Vagina (tissue), 2 donors: Measurements from ENCODE around the gene ABLIM2. TPM values are rescaled to one million over a fixed set of nuclear protein-coding genes. Genes with fewer than 3 reads are reported as not detected.

ENCODE experiments used
- DNase-seq, 2 donors: peaks; one replicate each; pipeline ENCODE4 v3.0.0-alpha.2; 2017; ENCODE audit errors: extremely low spot score in 2 of 2
- H3K27ac ChIP-seq: fragments of 200-600 bp; sonication (generic); one replicate; pipeline ENCODE4 v1.5.1; 2019
- H3K27me3 ChIP-seq: fragments of 200-600 bp; sonication (generic); one replicate; pipeline ENCODE4 v1.5.1; 2019
- H3K36me3 ChIP-seq, 2 donors: fragments of 200-600 bp; sonication (generic); one replicate each; pipeline ENCODE4 v1.5.1; 2017 to 2019
- H3K4me1 ChIP-seq: fragments of 200-600 bp; sonication (generic); one replicate; pipeline ENCODE4 v1.5.1; 2019
- H3K4me3 ChIP-seq, 2 donors: fragments of 200-600 bp; sonication (generic); 1 replicate in 1 of 2; 2 replicates in 1 of 2; pipeline ENCODE4 v1.5.1; 2016 to 2019
- H3K9me3 ChIP-seq: fragments of 200-600 bp; sonication (generic); one replicate; pipeline ENCODE4 v1.5.1; 2019
- CTCF ChIP-seq, 3 experiments: fragments of 450-650 bp in 2 of 3; fragments of 200-600 bp in 1 of 3; sonication (generic) in 1 of 3; IDR thresholded peaks; one replicate each; pipeline ENCODE4 v1.5.1; 2017 to 2019; ENCODE audit warnings: antibody characterized with exemption in 3 of 3, mild to moderate bottlenecking in 2 of 3, moderate library complexity in 2 of 3
- POLR2A ChIP-seq, 2 donors: fragments of 450-650 bp; IDR thresholded peaks; one replicate each; pipeline ENCODE4 v1.6.1; 2017; ENCODE audit warnings: antibody characterized with exemption in 2 of 2, mild to moderate bottlenecking in 2 of 2, moderate library complexity in 2 of 2
- POLR2AphosphoS5 ChIP-seq, 2 donors: sonication (generic); formaldehyde crosslinking; IDR thresholded peaks; one replicate each; pipeline ENCODE4 v1.9.0; 2017; ENCODE audit warnings: antibody characterized with exemption in 2 of 2, mild to moderate bottlenecking in 2 of 2, low read depth in 1 of 2; ENCODE audit not compliant: insufficient read depth in 1 of 2
- intact Hi-C: fragments of 100-400 bp; cut with DNase I; formaldehyde crosslinking; loops from one replicate; pipeline ENCODE4 v1.15.1; 2023
- total RNA-seq: library from RNA; depleted of rRNA; stranded (reverse); fragments of >200 nt; gene quantifications from one replicate; pipeline ENCODE4 v1.2.3, GENCODE V29; 2016

The ABLIM2 gene
- total RNA-seq, 1 donor from 2014 or later: 15.5 TPM

DNA sequence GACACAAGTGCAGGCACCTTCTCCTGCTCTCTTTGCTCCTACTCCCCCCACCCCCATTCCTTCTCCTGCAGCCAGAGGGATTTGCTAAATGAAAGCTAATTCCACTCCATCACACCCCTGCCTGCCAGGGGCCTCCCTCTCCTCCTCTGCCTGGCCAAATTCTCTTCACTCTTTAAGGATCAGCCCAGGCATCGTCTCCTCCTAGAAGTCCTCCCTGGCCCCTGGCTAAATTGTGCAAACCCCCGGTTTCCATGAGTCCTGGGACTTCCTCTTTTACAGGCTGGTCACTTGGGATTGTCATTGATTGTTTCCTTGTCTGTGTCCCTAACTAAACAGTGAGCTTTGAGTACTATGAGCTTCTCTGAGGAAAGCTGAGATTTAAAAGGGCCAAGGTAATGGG lies 8.7 kb upstream of the ABLIM2 start:
- Histone ChIP-seq H3K4me1 (no peaks in the 10 kb centered on the region), H3K4me3 (no peak overlapping the region), H3K9me3 (no peaks in the 10 kb centered on the region), H3K27ac (no peak overlapping the region), H3K36me3 (no peaks in the 10 kb centered on the region), H3K27me3 (no peaks in the 10 kb centered on the region)
- intact Hi-C loops: no loop called here
- DNase-seq: no peak
- TF ChIP-seq CTCF (IDR thresholded peaks at IDR 0.05) (no peak), POLR2A (IDR thresholded peaks at IDR 0.05) (no peak), POLR2AphosphoS5 (IDR thresholded peaks at IDR 0.05; ENCODE audit: insufficient read depth in 1 of 2, low read depth in 1 of 2) (no peak)

DNA sequence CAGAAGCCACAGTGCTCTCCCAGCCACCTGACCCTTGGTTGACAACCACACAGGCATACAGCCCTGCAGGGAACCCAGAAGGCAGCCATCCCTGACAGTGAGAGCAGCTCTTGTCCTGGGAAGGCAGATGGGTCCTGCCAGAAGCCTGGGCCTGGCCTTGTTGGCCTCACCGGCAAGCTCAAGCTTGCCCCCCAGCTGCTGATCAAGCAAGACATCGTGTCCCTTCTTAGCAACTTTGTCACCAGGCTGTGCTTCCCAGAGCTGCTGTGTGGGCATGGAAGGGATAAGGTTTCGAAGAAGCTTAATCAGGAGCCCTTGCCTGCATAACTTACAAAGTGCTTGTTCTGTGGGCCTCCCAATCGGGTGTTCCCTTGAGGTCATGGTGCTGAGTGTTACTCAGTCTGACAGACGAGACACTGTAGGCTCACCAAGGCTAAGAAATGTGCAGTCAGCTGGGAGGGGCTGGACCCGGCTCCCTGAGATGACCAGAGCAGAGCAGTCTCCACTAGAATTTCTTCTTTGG lies 6.8 kb upstream of the ABLIM2 start:
- intact Hi-C loops: no loop called here
- no peak for DNase-seq
- Histone ChIP-seq H3K4me3 (no peak overlapping the region), H3K27ac (no peak overlapping the region), H3K4me1 (peaks cover under 1% of the 10 kb centered on the region), H3K36me3 (no peaks in the 10 kb centered on the region), H3K9me3 (no peaks in the 10 kb centered on the region), H3K27me3 (no peaks in the 10 kb centered on the region)
- no peak for TF ChIP-seq POLR2A (IDR thresholded peaks at IDR 0.05)
- no peak for TF ChIP-seq CTCF (IDR thresholded peaks at IDR 0.05)
- no peak for TF ChIP-seq POLR2AphosphoS5 (IDR thresholded peaks at IDR 0.05; ENCODE audit: insufficient read depth in 1 of 2, low read depth in 1 of 2)

DNA sequence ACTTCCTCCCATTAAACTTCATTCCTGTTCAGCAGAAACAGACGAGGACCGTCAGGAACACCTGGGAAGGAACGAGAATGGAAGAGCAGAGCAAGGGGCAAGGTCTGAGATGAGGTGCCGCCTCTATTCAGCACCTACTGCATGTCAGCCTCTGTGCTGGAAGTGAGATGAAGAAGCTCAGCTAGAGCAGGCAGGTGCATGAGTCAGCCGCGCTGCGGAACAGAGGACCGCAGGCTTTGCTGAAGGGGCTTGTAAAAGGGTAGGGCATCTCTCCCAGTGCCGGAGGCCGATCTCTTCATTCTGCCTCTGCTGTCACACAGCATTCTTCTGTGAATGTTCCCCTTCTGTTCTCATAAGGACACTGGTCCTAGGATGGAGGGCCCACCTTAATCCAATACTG lies 6.1 kb upstream of the ABLIM2 start:
- intact Hi-C loops: no loop called here

DNA sequence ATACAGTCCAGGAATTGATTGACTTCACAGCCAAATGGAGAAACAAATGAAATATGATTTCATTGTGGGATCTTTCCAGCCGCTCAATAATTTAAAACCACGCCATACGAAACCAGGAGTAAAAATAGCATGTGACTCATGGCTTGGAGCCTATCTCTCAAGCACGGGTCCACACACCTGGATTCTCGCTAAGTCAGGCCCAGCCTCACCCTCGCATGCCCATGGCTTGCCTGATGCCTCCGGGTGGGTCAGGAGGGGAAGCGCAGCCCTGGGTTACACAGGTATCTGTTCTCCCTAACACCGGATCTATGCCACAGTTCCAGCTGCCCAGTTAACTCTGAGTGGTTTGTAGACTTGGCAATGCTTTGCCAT lies 5.6 kb upstream of the ABLIM2 start:
- H3K36me3 ChIP-seq: no peaks in the 10 kb centered on the region
- no peak for TF ChIP-seq CTCF (IDR thresholded peaks at IDR 0.05)
- TF ChIP-seq POLR2AphosphoS5 (IDR thresholded peaks at IDR 0.05; ENCODE audit: insufficient read depth in 1 of 2, low read depth in 1 of 2): no peak
- no peak for TF ChIP-seq POLR2A (IDR thresholded peaks at IDR 0.05)
- peaks cover 13% of the 10 kb centered on the region for H3K4me1 ChIP-seq
- no peak overlapping the region for H3K4me3 ChIP-seq
- no peaks in the 10 kb centered on the region for H3K9me3 ChIP-seq
- H3K27me3 ChIP-seq: no peaks in the 10 kb centered on the region
- intact Hi-C loops: no loop called here
- no peak for DNase-seq
- no peak overlapping the region for H3K27ac ChIP-seq

More for the DNA sequence above, 6.1 kb upstream of the ABLIM2 start:
- Histone ChIP-seq H3K36me3 (no peaks in the 10 kb centered on the region), H3K4me1 (peaks cover 8% of the 10 kb centered on the region), H3K9me3 (no peaks in the 10 kb centered on the region), H3K4me3 (no peak overlapping the region), H3K27ac (no peak overlapping the region), H3K27me3 (no peaks in the 10 kb centered on the region)
- TF ChIP-seq POLR2AphosphoS5 (IDR thresholded peaks at IDR 0.05; ENCODE audit: insufficient read depth in 1 of 2, low read depth in 1 of 2) (no peak), POLR2A (IDR thresholded peaks at IDR 0.05) (no peak), CTCF (IDR thresholded peaks at IDR 0.05) (no peak)
- no peak for DNase-seq

GRCh38 chr4:8163436-8164193 lies 5.0 kb upstream of the ABLIM2 start:
- no peak overlapping the region for H3K27ac ChIP-seq
- no peaks in the 10 kb centered on the region for H3K9me3 ChIP-seq
- no peaks in the 10 kb centered on the region for H3K36me3 ChIP-seq
- H3K4me1 ChIP-seq: peaks cover 14% of the 10 kb centered on the region
- no peaks in the 10 kb centered on the region for H3K27me3 ChIP-seq
- intact Hi-C loops: no loop called here
- no peak overlapping the region for H3K4me3 ChIP-seq
- DNase-seq: no peak
- TF ChIP-seq POLR2A (IDR thresholded peaks at IDR 0.05) (no peak), CTCF (IDR thresholded peaks at IDR 0.05) (no peak), POLR2AphosphoS5 (IDR thresholded peaks at IDR 0.05; ENCODE audit: insufficient read depth in 1 of 2, low read depth in 1 of 2) (no peak)
